SK-N-SH treated with all-trans-retinoic acid at 6 μM for 48 hours (cell line): ENCODE results near the gene RXRA.

Source experiments
- CSDC2 ChIP-seq: fragments of 250-450 bp; sonication (Bioruptor Pico); IDR thresholded peaks from 2 replicates; pipeline ENCODE4 v1.5.0; 2020; ENCODE audit warnings: mild to moderate bottlenecking, moderate library complexity
- RARB ChIP-seq: fragments of 250-450 bp; sonication (Bioruptor Pico); IDR thresholded peaks from 2 replicates; pipeline ENCODE4 v1.8.0; 2021; ENCODE audit warnings: mild to moderate bottlenecking, moderate library complexity
- TCF4 ChIP-seq: fragments of 250-450 bp; sonication (Bioruptor Pico); IDR thresholded peaks from 2 replicates; pipeline ENCODE4 v1.8.0; 2021; ENCODE audit warnings: mild to moderate bottlenecking, moderate library complexity, borderline replicate concordance
- ZC3H10 ChIP-seq: fragments of 250-450 bp; sonication (Bioruptor Pico); IDR thresholded peaks from 2 replicates; pipeline ENCODE4 v1.5.1; 2021; ENCODE audit warnings: mild to moderate bottlenecking, moderate library complexity
- ZFP3 ChIP-seq: fragments of 250-450 bp; sonication (Bioruptor Pico); IDR thresholded peaks from 2 replicates; pipeline ENCODE4 v1.5.0; 2020; ENCODE audit warnings: mild to moderate bottlenecking, moderate library complexity
- ZFP30 ChIP-seq: fragments of 450-650 bp; formaldehyde crosslinking; IDR thresholded peaks from 2 replicates; pipeline ENCODE4 v1.5.0; 2022; ENCODE audit warnings: mild to moderate bottlenecking, moderate library complexity
- TF ChIP-seq, protein P1 (sequence below): fragments of 250-450 bp; sonication (Bioruptor Pico); IDR thresholded peaks from 2 replicates; pipeline ENCODE4 v1.5.0; 2020; ENCODE audit warnings: mild to moderate bottlenecking, moderate library complexity

DNA sequence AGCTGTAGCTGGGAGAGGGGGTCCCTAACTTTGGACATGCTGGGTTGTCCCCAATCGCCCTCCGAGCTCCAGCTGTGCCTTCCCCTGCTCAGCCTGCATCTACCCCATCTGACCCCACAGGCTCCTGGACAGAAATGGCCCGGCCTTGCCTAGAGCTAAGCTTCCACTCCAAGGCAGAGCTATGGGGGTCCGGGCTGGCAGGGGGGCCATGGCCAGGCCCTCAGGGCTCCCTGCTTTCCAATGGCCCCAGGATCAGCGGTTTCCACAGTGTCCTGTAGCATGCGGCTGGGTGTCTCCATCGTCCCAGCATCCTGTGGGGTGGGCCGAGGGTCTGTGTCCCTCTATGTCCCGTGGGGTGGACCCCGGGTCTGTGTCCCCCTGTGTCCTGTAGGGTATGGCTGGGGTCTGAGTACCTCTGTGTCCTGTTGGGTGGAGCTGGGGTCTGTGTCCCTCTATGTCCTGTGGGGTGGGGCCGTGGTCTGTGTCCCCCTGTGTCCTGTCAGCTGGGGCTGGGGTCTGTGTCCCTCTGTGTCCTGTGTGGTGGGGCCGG, 130.6 kb downstream of the RXRA start:
- no peak for TF ChIP-seq CSDC2
- TF ChIP-seq ZFP30, result no peak
- TF ChIP-seq, protein P1, sequence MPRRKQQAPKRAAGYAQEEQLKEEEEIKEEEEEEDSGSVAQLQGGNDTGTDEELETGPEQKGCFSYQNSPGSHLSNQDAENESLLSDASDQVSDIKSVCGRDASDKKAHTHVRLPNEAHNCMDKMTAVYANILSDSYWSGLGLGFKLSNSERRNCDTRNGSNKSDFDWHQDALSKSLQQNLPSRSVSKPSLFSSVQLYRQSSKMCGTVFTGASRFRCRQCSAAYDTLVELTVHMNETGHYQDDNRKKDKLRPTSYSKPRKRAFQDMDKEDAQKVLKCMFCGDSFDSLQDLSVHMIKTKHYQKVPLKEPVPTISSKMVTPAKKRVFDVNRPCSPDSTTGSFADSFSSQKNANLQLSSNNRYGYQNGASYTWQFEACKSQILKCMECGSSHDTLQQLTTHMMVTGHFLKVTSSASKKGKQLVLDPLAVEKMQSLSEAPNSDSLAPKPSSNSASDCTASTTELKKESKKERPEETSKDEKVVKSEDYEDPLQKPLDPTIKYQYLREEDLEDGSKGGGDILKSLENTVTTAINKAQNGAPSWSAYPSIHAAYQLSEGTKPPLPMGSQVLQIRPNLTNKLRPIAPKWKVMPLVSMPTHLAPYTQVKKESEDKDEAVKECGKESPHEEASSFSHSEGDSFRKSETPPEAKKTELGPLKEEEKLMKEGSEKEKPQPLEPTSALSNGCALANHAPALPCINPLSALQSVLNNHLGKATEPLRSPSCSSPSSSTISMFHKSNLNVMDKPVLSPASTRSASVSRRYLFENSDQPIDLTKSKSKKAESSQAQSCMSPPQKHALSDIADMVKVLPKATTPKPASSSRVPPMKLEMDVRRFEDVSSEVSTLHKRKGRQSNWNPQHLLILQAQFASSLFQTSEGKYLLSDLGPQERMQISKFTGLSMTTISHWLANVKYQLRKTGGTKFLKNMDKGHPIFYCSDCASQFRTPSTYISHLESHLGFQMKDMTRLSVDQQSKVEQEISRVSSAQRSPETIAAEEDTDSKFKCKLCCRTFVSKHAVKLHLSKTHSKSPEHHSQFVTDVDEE (CRISPR knock-in tag), result no peak
- TF ChIP-seq ZFP3 (CRISPR knock-in tag), result no peak; the same call in none of the 2 replicates
- TF ChIP-seq RARB (CRISPR knock-in tag), result no peak
- TF ChIP-seq TCF4 (CRISPR knock-in tag), result no peak
- TF ChIP-seq ZC3H10 (CRISPR knock-in tag), result no peak
